A673 (cell line): Measurements from ENCODE around the gene CD40LG.

ENCODE experiments used
- CTCF ChIP-seq: fragments of 300-800, 200-600 bp; sonication (generic); conservative IDR thresholded peaks from 2 replicates; pipeline ENCODE4 v1.5.1; 2017; ENCODE audit warnings: low read depth, mild to moderate bottlenecking, antibody characterized with exemption, low read length, moderate library complexity, mixed read lengths
- EZH2 ChIP-seq: fragments of 200-600 bp; sonication (generic); IDR thresholded peaks from 2 replicates; pipeline ENCODE4 v1.6.1; 2017; ENCODE audit warnings: borderline replicate concordance, low read depth, mild to moderate bottlenecking, mixed read lengths, antibody characterized with exemption, low read length; ENCODE audit not compliant: poor library complexity, severe bottlenecking

- no peak for TF ChIP-seq CTCF
- TF ChIP-seq EZH2: no peak
Observed at GRCh38 chrX:136635235-136635634, 12.7 kb upstream of the CD40LG start.
